HG02642 (cell line): Measurements from ENCODE around the gene MORF4L1.
A peak's percentile ranks its signal among the peaks of the same experiment; 100 is the strongest.

Experiments used
- ATAC-seq: cut with Tn5 transposase; IDR thresholded peaks from one replicate; pipeline ENCODE4 v1.9.1; 2021; ENCODE audit warnings: mild to moderate bottlenecking; ENCODE audit not compliant: unreplicated experiment, poor library complexity

MORF4L1 gene

GRCh38 chr15:78938658-78939488, 66.2 kb downstream of the MORF4L1 start:
- ATAC-seq = peak; percentile 57

- ATAC-seq = no peak
Measured at GRCh38 chr15:78942741-78943140, 70.1 kb downstream of the MORF4L1 start.

DNA sequence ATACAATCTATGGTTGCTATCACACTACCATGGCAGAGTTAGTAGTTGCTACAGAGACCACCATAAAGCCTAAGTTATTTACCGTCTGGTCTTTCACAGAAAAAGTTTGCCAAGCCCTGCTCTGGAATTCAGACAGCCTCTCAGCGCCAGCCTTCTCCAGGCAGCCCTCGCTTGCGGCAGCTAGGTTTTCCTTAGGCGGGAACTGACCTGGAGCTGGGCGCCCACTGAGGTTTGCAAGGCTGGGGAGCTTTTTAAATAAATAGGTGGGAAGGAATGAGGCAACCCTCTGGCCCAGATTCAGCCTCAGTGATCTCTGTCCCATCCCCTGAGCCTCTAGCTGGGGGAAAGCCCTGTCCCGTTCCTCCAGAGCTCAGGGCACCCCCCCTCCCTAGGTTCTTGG, 71.0 kb downstream of the MORF4L1 start:
- peak; percentile 1 for ATAC-seq

- ATAC-seq = peak; percentile 31
Measured at GRCh38 chr15:78944202-78944625, 71.5 kb downstream of the MORF4L1 start.

GRCh38 chr15:78944669-78945407, 72.1 kb downstream of the MORF4L1 start, which contains the start of gene CTSH:
Gene CTSH, minus strand, starts transcription at chr15:78945046. Its CDS starts 65 bp downstream, at chr15:78944981.
- ATAC-seq = peak; percentile 76

DNA sequence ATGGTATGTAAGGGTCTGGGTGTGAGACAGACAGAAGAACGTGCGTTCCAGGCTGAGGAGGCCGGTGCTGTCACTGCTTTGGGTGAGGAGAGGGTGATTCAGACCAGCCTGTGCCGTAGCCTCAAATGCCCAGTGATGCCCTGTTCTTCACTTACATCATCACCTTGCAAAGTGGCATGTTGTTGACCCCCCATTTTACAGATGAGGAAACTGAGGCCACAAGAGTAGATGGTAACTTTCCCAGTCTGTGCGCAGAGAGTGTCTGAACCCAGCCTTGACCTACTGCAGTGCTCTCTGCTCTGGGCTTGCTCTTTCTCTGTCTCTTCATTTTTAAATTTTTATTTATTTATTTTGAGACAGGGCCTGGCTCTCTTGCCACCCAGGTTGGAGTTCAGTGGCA, 73.8 kb downstream of the MORF4L1 start:
- ATAC-seq = no peak

DNA sequence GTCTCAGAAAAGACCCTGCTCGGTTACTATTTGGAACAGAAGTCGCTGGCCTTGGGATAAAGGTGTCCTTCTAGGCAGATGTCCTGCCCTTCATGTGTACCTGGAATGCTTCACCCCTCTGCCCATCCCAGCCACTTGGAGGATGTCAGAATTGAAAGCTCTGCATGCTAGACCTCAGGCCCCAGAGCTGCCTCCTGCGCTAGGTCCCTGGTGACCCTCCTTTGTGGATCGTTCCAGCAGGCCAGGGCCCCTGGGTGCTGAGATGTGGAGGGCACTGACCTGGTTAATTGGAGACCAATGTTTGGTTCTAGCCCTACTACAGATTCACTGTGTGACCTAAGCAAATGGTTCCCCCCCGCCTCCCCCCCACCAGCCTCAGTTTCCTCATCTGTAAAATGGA, 74.8 kb downstream of the MORF4L1 start:
- ATAC-seq = no peak
